Measurements from ENCODE around the gene GDA. TPM values are rescaled to one million over a fixed set of nuclear protein-coding genes. Genes with fewer than 3 reads are reported as not detected.

Gene GDA
- total and polyA plus RNA-seq, 3 experiments from 2014 or later: not detected

DNA sequence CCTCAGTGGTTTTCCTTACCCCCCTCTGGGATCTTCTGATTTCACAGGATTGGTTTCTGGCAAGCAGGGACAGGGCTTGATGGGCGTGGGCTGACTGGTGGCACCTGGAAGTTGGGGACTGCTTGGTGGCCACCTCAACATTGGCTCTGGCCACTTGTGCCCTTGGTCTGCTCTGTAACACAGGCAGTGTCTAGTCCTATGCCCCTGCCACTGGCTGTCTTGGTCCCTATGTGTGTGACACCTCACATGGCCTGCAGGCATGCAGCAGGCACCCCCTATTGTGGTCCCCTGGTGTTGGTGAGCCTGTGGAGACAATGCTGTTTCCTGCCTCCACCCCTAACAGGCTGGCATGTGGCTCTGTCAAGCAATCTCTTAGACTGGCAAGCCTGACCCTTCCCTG, 71.3 kb downstream of the GDA start:
- no peak for DNase-seq
- Mint-ChIP-seq H3K4me3 (no peak overlapping the region), H3K9me3 (peaks cover 0 to 4% (median 0%) of the 10 kb centered on the region in 5 donors), H3K27me3 (peaks cover 0 to 19% of the 10 kb centered on the region in 2 donors), H3K36me3 (no peaks in the 10 kb centered on the region), H3K4me1 (no peaks in the 10 kb centered on the region), H3K27ac (no peak overlapping the region)
- Histone ChIP-seq H3K9me3 (ENCODE audit: low read length) (no peaks in the 10 kb centered on the region), H3K27ac (ENCODE audit: low read depth, low read length) (no peak overlapping the region), H3K4me3 (ENCODE audit: low read length) (no peak overlapping the region), H3K27me3 (ENCODE audit: insufficient read depth, low read length, poor library complexity, severe bottlenecking) (no peaks in the 10 kb centered on the region), H3K36me3 (ENCODE audit: insufficient read depth, low read length) (no peaks in the 10 kb centered on the region), H3K4me1 (ENCODE audit: insufficient read depth, low read length) (no peaks in the 10 kb centered on the region)
- CTCF ChIA-PET: no interaction called here
- POLR2A ChIA-PET: no interaction called here

DNA sequence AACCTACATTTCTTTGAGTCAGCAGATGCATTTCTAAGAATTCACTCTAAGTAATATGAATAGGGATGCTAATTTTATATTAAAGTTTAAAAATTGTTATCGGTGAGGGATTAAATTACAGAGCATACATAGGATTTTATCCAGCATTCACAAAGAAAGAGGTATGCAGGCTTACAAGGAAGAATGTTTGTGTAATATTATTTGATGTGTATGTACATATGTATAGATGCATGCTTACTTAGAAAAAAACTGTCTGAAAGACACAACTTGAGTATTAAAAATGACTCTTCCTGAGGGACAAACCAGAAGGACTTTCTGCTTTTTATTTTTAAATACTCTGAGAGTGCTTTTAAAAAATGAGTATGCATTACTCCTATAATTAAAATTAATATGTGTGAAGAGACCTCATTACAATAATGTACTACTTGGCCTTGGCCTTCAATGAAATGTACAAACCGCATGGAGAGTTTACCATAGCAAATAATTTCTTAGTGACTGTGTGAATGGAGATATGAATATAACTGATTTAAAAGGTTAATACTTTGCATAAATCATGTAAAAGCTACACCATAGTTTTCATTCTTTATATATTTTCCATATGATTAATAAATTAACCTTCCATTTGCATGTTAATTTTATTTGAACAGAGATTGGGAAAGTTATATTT, 77.0 kb downstream of the GDA start:
- H3K9me3 ChIP-seq (ENCODE audit: low read length): no peaks in the 10 kb centered on the region
- no peak overlapping the region for H3K4me3 Mint-ChIP-seq
- peaks cover 0 to 4% (median 0%) of the 10 kb centered on the region in 5 donors for H3K9me3 Mint-ChIP-seq
- no peak overlapping the region for H3K27ac Mint-ChIP-seq
- H3K4me1 Mint-ChIP-seq: no peaks in the 10 kb centered on the region
- ChIA-PET CTCF (no interaction called here), POLR2A (no interaction called here)
- no peaks in the 10 kb centered on the region for H3K36me3 Mint-ChIP-seq
- DNase-seq: no peak
- no peaks in the 10 kb centered on the region for H3K27me3 ChIP-seq (ENCODE audit: insufficient read depth, low read length, poor library complexity, severe bottlenecking)
- no peaks in the 10 kb centered on the region for H3K36me3 ChIP-seq (ENCODE audit: insufficient read depth, low read length)
- no peak overlapping the region for H3K4me3 ChIP-seq (ENCODE audit: low read length)
- H3K27me3 Mint-ChIP-seq: peaks cover 0 to 24% of the 10 kb centered on the region in 2 donors
- H3K27ac ChIP-seq (ENCODE audit: low read depth, low read length): no peak overlapping the region
- no peaks in the 10 kb centered on the region for H3K4me1 ChIP-seq (ENCODE audit: insufficient read depth, low read length)

DNA sequence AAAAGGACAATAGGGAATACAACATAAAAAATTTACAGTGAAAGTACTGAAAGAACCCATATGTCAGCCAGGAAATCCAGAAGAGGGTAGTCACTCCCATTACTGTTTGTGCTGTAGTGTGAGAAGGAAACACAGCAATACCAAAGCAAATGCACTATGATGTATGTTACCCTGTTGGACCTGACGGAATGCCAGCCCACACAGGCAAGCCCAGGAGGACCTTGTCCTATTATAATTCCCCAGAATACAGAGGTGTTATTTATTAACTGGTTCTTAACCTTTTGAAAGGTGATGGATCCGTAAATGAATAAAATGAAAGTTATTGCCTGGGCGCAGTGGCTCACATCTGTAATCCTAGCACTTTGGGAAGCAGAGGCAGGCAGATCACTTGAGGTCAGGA, 79.0 kb downstream of the GDA start:
- Mint-ChIP-seq H3K36me3 (no peaks in the 10 kb centered on the region), H3K4me1 (no peaks in the 10 kb centered on the region), H3K4me3 (no peak overlapping the region), H3K27ac (no peak overlapping the region), H3K27me3 (peaks cover 0 to 20% of the 10 kb centered on the region in 2 donors), H3K9me3 (no peaks in the 10 kb centered on the region)
- H3K4me1 ChIP-seq (ENCODE audit: insufficient read depth, low read length): no peaks in the 10 kb centered on the region
- H3K9me3 ChIP-seq (ENCODE audit: low read length): no peaks in the 10 kb centered on the region
- no peak overlapping the region for H3K4me3 ChIP-seq (ENCODE audit: low read length)
- ChIA-PET POLR2A (no interaction called here), CTCF (no interaction called here)
- no peak overlapping the region for H3K27ac ChIP-seq (ENCODE audit: low read depth, low read length)
- no peak for DNase-seq
- no peaks in the 10 kb centered on the region for H3K36me3 ChIP-seq (ENCODE audit: insufficient read depth, low read length)
- no peaks in the 10 kb centered on the region for H3K27me3 ChIP-seq (ENCODE audit: insufficient read depth, low read length, poor library complexity, severe bottlenecking)

DNA sequence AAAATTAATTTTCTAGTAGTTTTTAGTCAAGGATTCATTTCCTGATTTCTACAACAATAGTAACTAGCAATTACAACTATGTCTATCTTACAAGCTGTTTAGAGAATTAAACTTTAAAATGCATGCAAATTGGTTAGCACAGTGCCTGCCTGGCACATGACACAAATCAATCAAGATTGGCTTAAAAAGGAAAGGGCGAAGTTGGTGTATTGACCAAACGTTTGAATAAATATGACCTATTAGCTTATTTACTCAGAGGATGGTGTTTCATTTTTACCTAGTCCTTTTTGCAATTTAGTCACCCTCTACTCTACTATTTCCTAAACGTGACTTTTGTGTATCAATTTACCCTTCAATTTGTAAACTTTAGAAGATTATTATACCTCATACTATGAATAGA, 83.5 kb downstream of the GDA start:
- no peaks in the 10 kb centered on the region for H3K36me3 Mint-ChIP-seq
- Histone ChIP-seq H3K27me3 (ENCODE audit: insufficient read depth, low read length, poor library complexity, severe bottlenecking) (no peaks in the 10 kb centered on the region), H3K4me3 (ENCODE audit: low read length) (no peak overlapping the region), H3K4me1 (ENCODE audit: insufficient read depth, low read length) (no peaks in the 10 kb centered on the region), H3K27ac (ENCODE audit: low read depth, low read length) (no peak overlapping the region), H3K9me3 (ENCODE audit: low read length) (no peaks in the 10 kb centered on the region), H3K36me3 (ENCODE audit: insufficient read depth, low read length) (no peaks in the 10 kb centered on the region)
- H3K4me3 Mint-ChIP-seq: no peak overlapping the region
- H3K9me3 Mint-ChIP-seq: no peaks in the 10 kb centered on the region
- H3K27me3 Mint-ChIP-seq: peaks cover 0 to 10% of the 10 kb centered on the region in 2 donors
- DNase-seq: no peak
- no peak overlapping the region for H3K27ac Mint-ChIP-seq
- POLR2A ChIA-PET: no interaction called here
- no peaks in the 10 kb centered on the region for H3K4me1 Mint-ChIP-seq
- CTCF ChIA-PET: no interaction called here

DNA sequence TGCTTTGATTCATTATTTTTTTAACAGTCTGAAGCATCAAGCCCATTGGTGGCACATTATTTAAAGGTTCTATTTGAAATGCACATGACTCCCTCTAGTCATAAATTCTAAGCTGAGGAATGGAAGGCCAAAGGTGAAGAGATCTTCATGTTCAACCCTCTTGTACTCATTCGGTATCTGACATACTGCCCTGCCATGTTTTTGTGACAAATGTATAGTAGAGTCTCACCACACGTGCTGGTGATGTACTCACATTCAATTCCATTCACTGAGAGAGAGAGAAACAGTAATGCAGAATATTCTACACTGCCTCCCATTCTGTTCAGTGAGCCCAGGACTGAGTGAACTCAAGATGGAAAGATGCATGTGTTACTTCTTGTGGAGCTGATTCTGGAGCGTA, 98.3 kb downstream of the GDA start:
- H3K27ac Mint-ChIP-seq: no peak overlapping the region
- no peaks in the 10 kb centered on the region for H3K4me1 ChIP-seq (ENCODE audit: insufficient read depth, low read length)
- peaks cover 4 to 32% of the 10 kb centered on the region in 2 donors for H3K27me3 Mint-ChIP-seq
- ChIA-PET CTCF (no interaction called here), POLR2A (no interaction called here)
- H3K27me3 ChIP-seq (ENCODE audit: insufficient read depth, low read length, poor library complexity, severe bottlenecking): no peaks in the 10 kb centered on the region
- no peaks in the 10 kb centered on the region for H3K4me1 Mint-ChIP-seq
- H3K9me3 ChIP-seq (ENCODE audit: low read length): no peaks in the 10 kb centered on the region
- no peaks in the 10 kb centered on the region for H3K36me3 Mint-ChIP-seq
- no peak overlapping the region for H3K4me3 ChIP-seq (ENCODE audit: low read length)
- no peak for DNase-seq
- H3K4me3 Mint-ChIP-seq: no peak overlapping the region
- H3K9me3 Mint-ChIP-seq: no peaks in the 10 kb centered on the region
- no peak overlapping the region for H3K27ac ChIP-seq (ENCODE audit: low read depth, low read length)
- H3K36me3 ChIP-seq (ENCODE audit: insufficient read depth, low read length): no peaks in the 10 kb centered on the region

DNA sequence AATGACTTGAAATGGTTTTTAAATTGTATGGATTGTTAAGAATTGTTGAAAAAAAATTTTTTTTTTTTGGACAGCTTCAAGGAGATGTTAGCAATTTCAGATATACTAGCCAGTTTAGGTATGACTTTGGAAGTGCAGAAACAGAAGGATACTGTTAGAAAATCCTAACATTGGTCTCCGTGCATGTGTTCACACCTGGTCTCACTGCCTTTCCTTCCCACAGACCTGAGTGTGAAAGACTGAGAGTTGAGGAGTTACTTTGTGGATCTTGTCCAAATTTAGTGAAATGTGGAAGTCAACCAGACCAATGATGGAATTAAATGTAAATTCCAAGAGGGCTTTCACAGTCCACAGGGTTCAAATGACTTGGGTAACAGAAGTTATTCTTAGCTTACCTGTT, 102.3 kb downstream of the GDA start:
- Histone ChIP-seq H3K4me3 (ENCODE audit: low read length) (no peak overlapping the region), H3K36me3 (ENCODE audit: insufficient read depth, low read length) (no peaks in the 10 kb centered on the region), H3K9me3 (ENCODE audit: low read length) (no peaks in the 10 kb centered on the region), H3K27ac (ENCODE audit: low read depth, low read length) (no peak overlapping the region), H3K4me1 (ENCODE audit: insufficient read depth, low read length) (no peaks in the 10 kb centered on the region), H3K27me3 (ENCODE audit: insufficient read depth, low read length, poor library complexity, severe bottlenecking) (no peaks in the 10 kb centered on the region)
- peaks cover 0 to 2% (median 0%) of the 10 kb centered on the region in 5 donors for H3K9me3 Mint-ChIP-seq
- H3K36me3 Mint-ChIP-seq: no peaks in the 10 kb centered on the region
- POLR2A ChIA-PET: no interaction called here
- CTCF ChIA-PET: interaction anchor here (1.4 kb wide), 1 partner anchor 29 kb away, joined by 3 read pairs; no protein-coding TSS in a partner anchor
- DNase-seq: no peak
- H3K27ac Mint-ChIP-seq: no peak overlapping the region
- no peak overlapping the region for H3K4me3 Mint-ChIP-seq
- H3K27me3 Mint-ChIP-seq: peaks cover 10 to 59% of the 10 kb centered on the region in 2 donors
- no peaks in the 10 kb centered on the region for H3K4me1 Mint-ChIP-seq

DNA sequence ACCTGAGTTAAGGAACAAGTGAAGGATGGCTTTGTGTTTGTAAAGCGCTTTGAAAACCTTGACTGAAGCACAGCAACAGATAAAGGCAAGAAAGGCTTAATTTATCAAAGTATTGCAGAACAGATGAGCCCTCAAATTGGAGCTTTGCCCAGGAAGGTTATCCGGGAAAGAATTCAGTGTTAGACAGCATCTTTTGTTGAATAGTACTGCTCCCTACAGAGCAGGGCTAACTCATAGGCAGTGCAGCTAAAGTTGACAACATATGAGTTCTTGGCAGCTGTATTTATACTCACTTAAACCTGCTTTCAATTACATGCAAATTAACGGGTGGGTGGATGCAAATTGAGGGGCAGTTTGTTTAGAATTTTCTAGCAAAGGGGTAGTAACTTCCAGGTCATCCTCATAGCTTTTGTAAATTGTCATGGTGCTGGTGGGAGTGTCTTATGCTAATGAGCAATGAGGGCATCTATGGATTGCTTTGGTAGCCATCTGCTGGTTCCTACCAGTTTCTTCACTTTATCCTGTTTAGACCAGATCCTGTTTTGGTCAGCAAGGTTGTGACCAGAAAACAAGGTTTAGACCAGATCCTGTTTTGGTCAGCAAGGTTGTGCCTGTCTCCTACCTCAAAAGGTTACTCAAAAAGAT, 105.8 kb downstream of the GDA start:
- ChIA-PET CTCF (no interaction called here), POLR2A (no interaction called here)
- Mint-ChIP-seq H3K9me3 (peaks cover 0 to 2% (median 0%) of the 10 kb centered on the region in 5 donors), H3K4me1 (no peaks in the 10 kb centered on the region), H3K27me3 (peaks cover 11 to 69% of the 10 kb centered on the region in 2 donors), H3K36me3 (no peaks in the 10 kb centered on the region), H3K27ac (no peak overlapping the region), H3K4me3 (no peak overlapping the region)
- no peak overlapping the region for H3K27ac ChIP-seq (ENCODE audit: low read depth, low read length)
- no peak for DNase-seq
- no peaks in the 10 kb centered on the region for H3K27me3 ChIP-seq (ENCODE audit: insufficient read depth, low read length, poor library complexity, severe bottlenecking)
- no peaks in the 10 kb centered on the region for H3K9me3 ChIP-seq (ENCODE audit: low read length)
- no peaks in the 10 kb centered on the region for H3K4me1 ChIP-seq (ENCODE audit: insufficient read depth, low read length)
- no peak overlapping the region for H3K4me3 ChIP-seq (ENCODE audit: low read length)
- H3K36me3 ChIP-seq (ENCODE audit: insufficient read depth, low read length): no peaks in the 10 kb centered on the region

DNA sequence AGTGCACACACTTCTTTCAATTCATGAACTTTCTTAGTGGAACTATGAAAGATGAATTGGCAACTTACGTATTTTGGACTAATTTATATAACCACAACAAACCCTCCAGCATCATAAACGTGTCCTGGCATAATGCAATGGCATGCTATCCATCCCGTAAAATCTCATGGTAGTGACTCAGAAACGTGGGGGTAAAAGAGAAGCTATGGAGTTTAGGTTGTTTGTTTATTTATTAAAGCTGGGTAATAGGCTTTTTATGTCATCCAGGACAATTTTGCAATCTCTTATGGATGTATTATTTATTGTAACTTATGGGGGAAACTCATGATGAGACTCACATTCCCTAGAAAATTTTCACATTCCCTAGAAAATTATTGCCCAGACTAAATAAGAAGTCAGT, 106.3 kb downstream of the GDA start:
- Mint-ChIP-seq H3K4me1 (no peaks in the 10 kb centered on the region), H3K4me3 (no peak overlapping the region), H3K9me3 (peaks cover 0 to 2% (median 0%) of the 10 kb centered on the region in 5 donors), H3K27me3 (peaks cover 11 to 69% of the 10 kb centered on the region in 2 donors), H3K36me3 (no peaks in the 10 kb centered on the region), H3K27ac (no peak overlapping the region)
- no peaks in the 10 kb centered on the region for H3K4me1 ChIP-seq (ENCODE audit: insufficient read depth, low read length)
- no peak overlapping the region for H3K27ac ChIP-seq (ENCODE audit: low read depth, low read length)
- no peaks in the 10 kb centered on the region for H3K27me3 ChIP-seq (ENCODE audit: insufficient read depth, low read length, poor library complexity, severe bottlenecking)
- no peaks in the 10 kb centered on the region for H3K36me3 ChIP-seq (ENCODE audit: insufficient read depth, low read length)
- ChIA-PET CTCF (no interaction called here), POLR2A (no interaction called here)
- H3K9me3 ChIP-seq (ENCODE audit: low read length): no peaks in the 10 kb centered on the region
- DNase-seq: no peak
- no peak overlapping the region for H3K4me3 ChIP-seq (ENCODE audit: low read length)

All from CD8-positive, alpha-beta memory T cell (primary cell).